HG02763 (cell line): ENCODE measurements around the gene CAV3.

Experiments used
- ATAC-seq: cut with Tn5 transposase; IDR thresholded peaks from one replicate; pipeline ENCODE4 v1.9.1; 2021; ENCODE audit warnings: mild to moderate bottlenecking, moderate library complexity; ENCODE audit not compliant: unreplicated experiment

Gene CAV3

GRCh38 chr3:8793242-8793641 is 59.6 kb downstream of the CAV3 start:
- ATAC-seq: no peak

DNA sequence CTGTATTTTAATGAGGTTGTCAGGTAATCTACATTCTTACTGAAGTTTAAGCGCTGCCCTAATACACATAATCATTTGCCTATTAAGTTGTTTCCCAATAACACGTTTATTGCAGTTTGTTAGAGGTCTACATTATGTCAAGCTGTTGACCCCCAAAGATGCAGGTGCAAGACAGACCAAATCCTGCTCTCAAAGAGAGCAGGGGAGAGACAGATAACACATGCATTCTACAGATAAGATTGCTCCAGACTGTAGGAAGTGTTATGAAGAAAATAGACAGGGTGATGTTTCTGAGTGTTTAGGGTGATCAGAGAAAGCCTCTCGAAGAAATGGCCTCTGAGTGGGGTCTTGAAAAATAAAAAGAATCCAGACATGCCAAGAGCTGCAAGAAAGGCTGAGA is 60.6 kb downstream of the CAV3 start:
- no peak for ATAC-seq
